GM10266 (cell line): ENCODE results near the gene DHX8.

Experiments used
- DNase-seq: peaks from one replicate; pipeline ENCODE4 v3.0.0; 2012; ENCODE audit errors: extremely low spot score
- CTCF ChIP-seq: IDR thresholded peaks from 2 replicates; pipeline ENCODE4 v1.5.1; 2012; ENCODE audit warnings: mild to moderate bottlenecking, low read depth; ENCODE audit not compliant: control insufficient read depth, insufficient read depth; ENCODE audit errors: missing control alignments

DHX8 gene

GRCh38 chr17:43536236-43536992, 52.6 kb downstream of the DHX8 start:
- no peak for DNase-seq
- no peak for TF ChIP-seq CTCF

GRCh38 chr17:43540821-43541674, 57.3 kb downstream of the DHX8 start:
- no peak for DNase-seq
- no peak for TF ChIP-seq CTCF

- no peak for DNase-seq
- no peak for TF ChIP-seq CTCF
Measured at GRCh38 chr17:43542859-43543258, 59.1 kb downstream of the DHX8 start.

- no peak for DNase-seq
- no peak for TF ChIP-seq CTCF
Measured at GRCh38 chr17:43543300-43543699, 59.5 kb downstream of the DHX8 start.

DNA sequence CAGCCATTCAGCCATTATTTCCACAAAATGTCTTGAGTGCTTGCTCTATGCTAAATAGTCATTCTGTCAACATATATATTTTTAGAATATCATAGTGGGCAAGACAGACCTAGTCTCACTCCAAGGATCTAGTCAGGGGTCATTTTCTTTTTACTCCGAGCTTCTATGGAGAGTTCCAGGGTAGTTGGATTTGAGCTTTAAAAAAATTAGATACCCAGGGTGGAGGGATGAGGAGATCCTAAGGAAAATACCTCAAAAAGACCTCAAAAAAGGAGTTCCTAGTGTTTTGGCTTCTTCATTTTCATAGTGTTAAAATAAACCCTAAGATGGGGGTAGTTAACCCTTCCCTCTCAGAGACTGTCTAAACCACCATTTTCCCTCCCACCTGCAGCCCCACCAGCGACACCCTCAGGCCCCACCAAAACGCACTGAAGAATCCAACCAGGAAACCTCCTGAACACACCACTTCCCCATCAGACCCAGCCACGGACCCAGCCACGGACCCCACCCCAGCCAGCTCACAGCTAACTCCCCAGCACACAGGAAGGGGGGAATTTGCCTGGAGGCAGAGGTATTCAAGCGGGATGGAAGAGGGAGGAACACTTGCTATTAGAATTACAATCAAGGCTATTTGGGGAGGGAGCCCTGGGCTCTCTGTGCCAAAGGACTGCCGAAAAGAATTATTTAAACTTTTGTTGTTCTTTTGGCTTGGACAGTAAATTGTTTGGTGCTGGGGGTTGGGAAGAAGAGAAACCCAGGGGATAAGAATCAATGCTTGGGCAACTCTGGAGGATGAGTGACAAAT, 60.2 kb downstream of the DHX8 start:
- TF ChIP-seq CTCF = no peak
- no peak for DNase-seq

- TF ChIP-seq CTCF = no peak
- peak; percentile 52 for DNase-seq
Measured at GRCh38 chr17:43545383-43545632, 61.5 kb downstream of the DHX8 start.
